Smooth muscle cell (in vitro differentiated cells): Measurements from ENCODE around the gene AKR1C2. TPM values are rescaled to one million over a fixed set of nuclear protein-coding genes. Genes with fewer than 3 reads are reported as not detected.

Experiments
- DNase-seq: peaks from one replicate; lab custom pipeline; 2025; ENCODE audit not compliant: unreplicated experiment; lab: John Stamatoyannopoulos, UW
- H2AFZ ChIP-seq: fragments of 200-600 bp; sonication (generic); 2 replicates; pipeline ENCODE4 v1.6.0; 2016; ENCODE audit warnings: antibody characterized with exemption, low read depth, mild to moderate bottlenecking
- H3F3A ChIP-seq: fragments of 200-600 bp; sonication (generic); 2 replicates; pipeline ENCODE4 v1.6.0; 2017; ENCODE audit warnings: antibody characterized with exemption, low read depth
- H3K27ac ChIP-seq: fragments of 200-600 bp; sonication (generic); 2 replicates; pipeline ENCODE4 v1.5.1; 2016; ENCODE audit warnings: low read depth, mild to moderate bottlenecking
- H3K27me3 ChIP-seq: fragments of 200-600 bp; sonication (generic); 2 replicates; pipeline ENCODE4 v1.6.1; 2016; ENCODE audit warnings: low read depth, mild to moderate bottlenecking
- H3K36me3 ChIP-seq: fragments of 200-600 bp; sonication (generic); 2 replicates; pipeline ENCODE4 v1.5.1; 2016; ENCODE audit warnings: low read depth
- H3K4me1 ChIP-seq: fragments of 200-600 bp; sonication (generic); 2 replicates; pipeline ENCODE4 v1.5.1; 2016; ENCODE audit warnings: low read depth
- H3K4me2 ChIP-seq: fragments of 200-600 bp; sonication (generic); 2 replicates; pipeline ENCODE4 v1.6.0; 2016; ENCODE audit warnings: mild to moderate bottlenecking
- H3K4me3 ChIP-seq: fragments of 200-600 bp; sonication (generic); 2 replicates; pipeline ENCODE4 v1.5.1; 2016; ENCODE audit warnings: mild to moderate bottlenecking
- H3K79me2 ChIP-seq: fragments of 200-600 bp; sonication (generic); 2 replicates; pipeline ENCODE4 v1.6.0; 2016; ENCODE audit warnings: low read depth, mild to moderate bottlenecking
- H3K9ac ChIP-seq: fragments of 200-600 bp; sonication (generic); 2 replicates; pipeline ENCODE4 v1.6.0; 2016; ENCODE audit warnings: low read depth
- H3K9me3 ChIP-seq: fragments of 200-600 bp; sonication (generic); replicated peaks from 2 replicates; pipeline ENCODE4 v1.5.1; 2016; ENCODE audit warnings: low read depth
- H4K20me1 ChIP-seq: fragments of 200-600 bp; sonication (generic); 2 replicates; pipeline ENCODE4 v1.6.0; 2016; ENCODE audit warnings: low read depth
- WGBS: methylation state at CpG from one replicate; pipeline ENCODE4 v1.1.7; 2016; ENCODE audit warnings: low lambda C conversion rate; 5-methylcytosine and 5-hydroxymethylcytosine counted together
- polyA plus RNA-seq: library from polyadenylated mRNA; unstranded; fragments of >200 nt; fragmentation: Nextera tagmentation; extraction: Ambion mirVana; gene quantifications from 2 replicates; pipeline ENCODE4 v1.2.1, GENCODE V29; 2016
- total RNA-seq: library from RNA; depleted of rRNA; stranded (reverse); fragments of >200 nt; gene quantifications from 2 replicates; pipeline ENCODE4 v1.2.3, GENCODE V29; 2014
- TF ChIP-seq, protein P1 (sequence below): fragments of 200-600 bp; sonication (generic); IDR thresholded peaks from 2 replicates; pipeline ENCODE4 v1.5.1; 2017; ENCODE audit warnings: borderline replicate concordance, mild to moderate bottlenecking, antibody characterized with exemption; ENCODE audit not compliant: insufficient read depth, poor library complexity, severe bottlenecking

Gene AKR1C2
- total and polyA plus RNA-seq, 2 experiments from 2014 or later, result 6.6 to 19.6 TPM

DNA sequence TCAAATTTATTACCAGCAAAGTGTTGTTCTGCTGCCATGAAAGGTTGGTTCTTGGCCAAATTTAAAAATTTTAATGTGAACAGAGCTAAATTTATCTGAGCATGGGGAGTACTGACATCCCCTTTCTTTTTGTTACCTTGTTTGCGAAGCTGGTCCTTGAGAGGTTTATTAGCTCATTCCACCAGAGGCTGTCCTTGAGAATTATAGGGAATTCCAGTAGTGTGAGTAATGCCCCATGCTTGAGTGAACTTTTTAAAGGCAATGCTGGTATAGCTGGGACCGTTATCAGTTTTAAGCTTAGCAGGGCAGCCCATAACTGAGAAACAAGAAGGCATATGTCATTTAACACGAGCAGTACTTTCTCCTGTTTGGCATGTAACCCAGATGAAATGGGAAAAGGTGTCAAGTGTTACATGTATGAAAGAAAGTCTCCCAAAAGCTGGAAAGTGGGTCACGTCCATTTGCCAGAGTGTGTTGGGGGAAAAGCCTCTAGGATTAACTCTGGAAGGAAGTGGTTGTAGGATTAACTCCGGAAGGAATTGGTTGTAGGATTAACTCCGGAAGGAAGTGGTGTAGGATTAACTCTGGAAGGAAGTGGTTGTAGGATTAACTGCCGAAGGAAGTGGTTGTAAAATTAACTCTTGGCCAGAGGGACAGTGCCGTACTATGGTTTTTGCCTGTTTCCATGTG is 37.3 kb upstream of the AKR1C2 start:
- no peaks in the 10 kb centered on the region for H3K79me2 ChIP-seq
- H3K4me3 ChIP-seq, result no peak overlapping the region
- H2AFZ ChIP-seq, result no peak overlapping the region
- peak overlapping the region; percentile 17 for H3K4me2 ChIP-seq
- no peaks in the 10 kb centered on the region for H3K36me3 ChIP-seq
- no peaks in the 10 kb centered on the region for H3K27me3 ChIP-seq
- DNase-seq, result no peak
- no peaks in the 10 kb centered on the region for H3K9me3 ChIP-seq
- H3K9ac ChIP-seq, result no peak overlapping the region
- no peaks in the 10 kb centered on the region for H4K20me1 ChIP-seq
- no peak overlapping the region for H3K27ac ChIP-seq
- TF ChIP-seq, protein P1, sequence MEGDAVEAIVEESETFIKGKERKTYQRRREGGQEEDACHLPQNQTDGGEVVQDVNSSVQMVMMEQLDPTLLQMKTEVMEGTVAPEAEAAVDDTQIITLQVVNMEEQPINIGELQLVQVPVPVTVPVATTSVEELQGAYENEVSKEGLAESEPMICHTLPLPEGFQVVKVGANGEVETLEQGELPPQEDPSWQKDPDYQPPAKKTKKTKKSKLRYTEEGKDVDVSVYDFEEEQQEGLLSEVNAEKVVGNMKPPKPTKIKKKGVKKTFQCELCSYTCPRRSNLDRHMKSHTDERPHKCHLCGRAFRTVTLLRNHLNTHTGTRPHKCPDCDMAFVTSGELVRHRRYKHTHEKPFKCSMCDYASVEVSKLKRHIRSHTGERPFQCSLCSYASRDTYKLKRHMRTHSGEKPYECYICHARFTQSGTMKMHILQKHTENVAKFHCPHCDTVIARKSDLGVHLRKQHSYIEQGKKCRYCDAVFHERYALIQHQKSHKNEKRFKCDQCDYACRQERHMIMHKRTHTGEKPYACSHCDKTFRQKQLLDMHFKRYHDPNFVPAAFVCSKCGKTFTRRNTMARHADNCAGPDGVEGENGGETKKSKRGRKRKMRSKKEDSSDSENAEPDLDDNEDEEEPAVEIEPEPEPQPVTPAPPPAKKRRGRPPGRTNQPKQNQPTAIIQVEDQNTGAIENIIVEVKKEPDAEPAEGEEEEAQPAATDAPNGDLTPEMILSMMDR, result no peak
- no peaks in the 10 kb centered on the region for H3K4me1 ChIP-seq
- 25% methylated on average over 8 of the region's 8 CpGs for WGBS
- H3F3A ChIP-seq, result peaks cover 16% of the 10 kb centered on the region

DNA sequence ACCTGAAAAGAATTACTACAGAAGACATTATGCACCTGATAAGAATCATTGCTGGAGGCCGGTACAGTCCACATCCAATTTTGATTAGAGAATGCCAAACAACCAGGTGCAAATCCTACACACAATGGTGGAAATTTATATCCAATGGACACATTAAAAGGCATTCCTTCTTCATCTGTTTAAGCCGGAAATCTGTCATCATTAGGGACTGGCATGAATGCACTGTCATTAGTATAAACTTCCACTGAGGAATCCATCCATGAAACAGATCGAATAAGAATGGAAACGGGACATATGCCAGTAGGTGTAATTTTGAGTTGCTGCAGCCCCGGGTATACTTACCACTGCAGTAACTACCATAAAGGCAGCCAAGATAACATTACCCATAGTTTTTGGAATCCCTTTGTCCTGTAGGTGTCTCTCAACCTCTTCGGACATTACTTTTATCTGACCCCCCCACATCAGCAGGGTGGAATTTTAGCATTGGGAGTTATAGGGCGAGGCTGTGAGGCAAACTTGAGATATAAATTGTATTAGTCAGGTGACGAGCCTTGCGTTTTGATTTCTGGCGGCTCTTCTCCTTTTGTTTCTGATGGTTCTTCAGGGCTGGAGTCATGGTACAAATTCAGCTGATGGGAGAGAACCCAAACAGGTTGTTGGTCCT is 36.5 kb upstream of the AKR1C2 start:
- Histone ChIP-seq H3K9me3 (no peaks in the 10 kb centered on the region), H3F3A (peaks cover 16% of the 10 kb centered on the region), H3K4me3 (no peak overlapping the region), H3K79me2 (no peaks in the 10 kb centered on the region), H3K27me3 (no peaks in the 10 kb centered on the region), H3K9ac (no peak overlapping the region), H3K27ac (no peak overlapping the region), H3K36me3 (no peaks in the 10 kb centered on the region), H3K4me1 (no peaks in the 10 kb centered on the region), H3K4me2 (no peak overlapping the region), H2AFZ (no peak overlapping the region), H4K20me1 (no peaks in the 10 kb centered on the region)
- TF ChIP-seq, protein P1, result no peak
- WGBS, result 95% methylated on average over 10 of the region's 10 CpGs
- no peak for DNase-seq

DNA sequence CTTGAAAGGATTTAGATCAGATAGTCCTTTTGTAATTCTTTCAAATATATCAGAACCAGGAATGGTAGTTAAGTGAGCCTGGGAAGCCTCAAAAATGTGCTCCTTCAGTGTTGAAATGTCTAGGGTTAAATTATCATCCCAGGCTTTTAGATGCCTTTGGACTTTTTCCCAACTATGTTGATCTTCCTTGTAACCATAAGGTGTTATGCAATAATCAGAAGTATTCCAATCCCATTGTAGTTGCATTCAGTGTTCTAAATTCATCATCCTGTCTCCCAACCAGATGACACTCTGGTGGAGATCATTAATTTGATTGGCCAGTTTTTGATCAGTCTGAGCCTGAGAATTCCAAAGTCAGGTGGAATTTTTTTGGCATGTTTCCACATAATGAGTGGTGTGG is 35.1 kb upstream of the AKR1C2 start:
- H3K27ac ChIP-seq, result no peak overlapping the region
- TF ChIP-seq, protein P1, result no peak
- no peak overlapping the region for H3K4me2 ChIP-seq
- H3K4me1 ChIP-seq, result no peaks in the 10 kb centered on the region
- no peak overlapping the region for H3K4me3 ChIP-seq
- H3F3A ChIP-seq, result peaks cover 16% of the 10 kb centered on the region
- no peaks in the 10 kb centered on the region for H3K27me3 ChIP-seq
- no peaks in the 10 kb centered on the region for H3K79me2 ChIP-seq
- no peaks in the 10 kb centered on the region for H3K36me3 ChIP-seq
- H4K20me1 ChIP-seq, result no peaks in the 10 kb centered on the region
- DNase-seq, result no peak
- no peak overlapping the region for H2AFZ ChIP-seq
- H3K9ac ChIP-seq, result no peak overlapping the region
- H3K9me3 ChIP-seq, result no peaks in the 10 kb centered on the region
